H1 (cell line): ENCODE data around the gene CCNI. TPM values are rescaled to one million over a fixed set of nuclear protein-coding genes. Genes with fewer than 3 reads are reported as not detected.

ENCODE experiments used
- CBX8 ChIP-seq: fragments of 300-800, 300-1000 bp; sonication (generic); IDR thresholded peaks from 2 replicates; pipeline ENCODE4 v1.7.1; 2016; ENCODE audit warnings: low read depth, low read length, borderline replicate concordance
- GABPA ChIP-seq: IDR thresholded peaks from 2 replicates; pipeline ENCODE4 v1.6.1; 2011; ENCODE audit warnings: mild to moderate bottlenecking, low read length, moderate library complexity, borderline replicate concordance; ENCODE audit not compliant: insufficient read depth
- HDAC2 ChIP-seq, 2 experiments: fragments of 300-600 bp in 1 of 2; sonication (generic) in 1 of 2; IDR thresholded peaks; 2 replicates each; pipeline ENCODE4 v1.6.1; 2011 to 2012; ENCODE audit warnings: low read depth in 2 of 2, low read length in 2 of 2, mild to moderate bottlenecking in 2 of 2, moderate library complexity in 2 of 2, borderline replicate concordance in 1 of 2, inconsistent platforms in 1 of 2
- MAFK ChIP-seq: IDR thresholded peaks from 2 replicates; pipeline ENCODE4 v1.6.1; 2012; ENCODE audit warnings: low read depth, mild to moderate bottlenecking, improper control_type of control experiment, low read length
- SIX5 ChIP-seq: IDR thresholded peaks from 2 replicates; pipeline ENCODE4 v1.6.1; 2011; ENCODE audit warnings: mild to moderate bottlenecking, low read depth, low read length
- polyA plus RNA-seq, 7 experiments: library from polyadenylated mRNA; depleted of rRNA in 3 of 7; stranded (reverse) in 5 of 7; unstranded in 2 of 7; fragments of >200 nt in 5 of 7; fragments of 200-250 nt in 2 of 7; gene quantifications; 1 replicate in 5 of 7; 2 replicates in 1 of 7; 4 replicates in 1 of 7; pipeline versions ENCODE4 v1.2.1 to v1.2.3, GENCODE V29; 2011 to 2013; ENCODE audit warnings: missing spikeins in 2 of 7, mixed read lengths in 2 of 7
- total RNA-seq: library from RNA; stranded (reverse); fragmentation: NEBNext Ultra II Directional; extraction: Animal tissue kit (Norgen Biotek cat#: 25700); gene quantifications from 2 replicates; pipeline ENCODE4 v1.2.1, GENCODE V29; 2021
- TF ChIP-seq, protein P1 (sequence below): IDR thresholded peaks from 2 replicates; pipeline ENCODE4 v1.6.1; 2012; ENCODE audit warnings: low read length, inconsistent platforms
- TF ChIP-seq, protein P2 (sequence below): IDR thresholded peaks from 2 replicates; pipeline ENCODE4 v1.6.1; 2011; ENCODE audit warnings: low read length, improper control_type of control experiment

CCNI gene
- total and polyA plus RNA-seq, 2 of the 8 experiments (the other 6 are each of a cell fraction or from before 2014, with no cell fraction given), result 97.8 to 234 TPM

DNA sequence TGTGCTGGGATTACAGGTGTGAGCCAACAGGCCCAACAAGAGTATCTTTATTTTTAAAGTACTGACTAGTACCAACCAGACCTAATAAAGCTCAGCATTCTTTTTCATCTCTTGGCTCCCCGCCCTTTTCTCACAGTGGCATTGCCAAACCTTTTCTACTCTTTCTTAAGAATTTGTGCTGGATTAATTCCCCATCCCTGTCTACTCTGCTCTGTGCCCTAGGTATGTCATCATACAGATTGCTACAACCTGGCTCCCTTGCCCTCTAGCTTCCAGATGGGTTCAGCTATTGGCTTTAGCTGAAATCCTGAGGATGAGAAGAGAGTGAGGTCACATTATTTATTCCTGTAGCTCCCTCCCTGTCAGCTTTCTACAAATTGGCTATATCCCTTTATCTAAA is 34.9 kb upstream of the CCNI start (continued):
- TF ChIP-seq SIX5 (no peak), GABPA (no peak), CBX8 (no peak), MAFK (no peak), HDAC2 (IDR thresholded peaks at IDR 0.05; ENCODE audit: borderline replicate concordance in 1 of 2, low read depth in 2 of 2, low read length in 2 of 2) (no peak)
- TF ChIP-seq, protein P1, sequence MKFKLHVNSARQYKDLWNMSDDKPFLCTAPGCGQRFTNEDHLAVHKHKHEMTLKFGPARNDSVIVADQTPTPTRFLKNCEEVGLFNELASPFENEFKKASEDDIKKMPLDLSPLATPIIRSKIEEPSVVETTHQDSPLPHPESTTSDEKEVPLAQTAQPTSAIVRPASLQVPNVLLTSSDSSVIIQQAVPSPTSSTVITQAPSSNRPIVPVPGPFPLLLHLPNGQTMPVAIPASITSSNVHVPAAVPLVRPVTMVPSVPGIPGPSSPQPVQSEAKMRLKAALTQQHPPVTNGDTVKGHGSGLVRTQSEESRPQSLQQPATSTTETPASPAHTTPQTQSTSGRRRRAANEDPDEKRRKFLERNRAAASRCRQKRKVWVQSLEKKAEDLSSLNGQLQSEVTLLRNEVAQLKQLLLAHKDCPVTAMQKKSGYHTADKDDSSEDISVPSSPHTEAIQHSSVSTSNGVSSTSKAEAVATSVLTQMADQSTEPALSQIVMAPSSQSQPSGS, result no peak
- TF ChIP-seq, protein P2, sequence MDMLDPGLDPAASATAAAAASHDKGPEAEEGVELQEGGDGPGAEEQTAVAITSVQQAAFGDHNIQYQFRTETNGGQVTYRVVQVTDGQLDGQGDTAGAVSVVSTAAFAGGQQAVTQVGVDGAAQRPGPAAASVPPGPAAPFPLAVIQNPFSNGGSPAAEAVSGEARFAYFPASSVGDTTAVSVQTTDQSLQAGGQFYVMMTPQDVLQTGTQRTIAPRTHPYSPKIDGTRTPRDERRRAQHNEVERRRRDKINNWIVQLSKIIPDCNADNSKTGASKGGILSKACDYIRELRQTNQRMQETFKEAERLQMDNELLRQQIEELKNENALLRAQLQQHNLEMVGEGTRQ, result no peak
- TF ChIP-seq, all 59 proteins: peak for 0
